Measurements from ENCODE around the gene GALNT13.
"Not testable (repeated sequence)": the region's sequence is repeated elsewhere in the genome, so short reads cannot be mapped to it uniquely, and the experiment has no call there.

GALNT13 gene

DNA sequence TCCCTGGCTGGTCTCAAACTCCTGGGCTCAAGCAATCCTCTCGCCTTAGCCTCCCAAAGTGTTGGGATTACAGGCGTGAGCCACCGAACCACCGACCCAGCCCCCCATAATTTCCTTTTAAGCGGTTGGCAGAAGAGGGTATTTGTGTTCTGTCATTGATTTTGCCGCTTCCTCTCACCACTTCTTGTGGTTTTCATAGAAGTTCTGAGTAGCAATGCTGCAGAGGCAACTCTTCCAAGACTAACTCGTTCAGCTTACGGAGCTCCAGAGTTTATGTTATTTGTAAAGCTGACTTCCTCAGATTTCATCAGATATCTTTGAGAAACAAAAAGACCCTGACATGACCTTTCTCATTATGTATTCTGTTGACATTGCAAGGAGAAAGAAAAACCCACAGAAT is 565.4 kb downstream of the GALNT13 start:
- no peak for DNase-seq

DNA sequence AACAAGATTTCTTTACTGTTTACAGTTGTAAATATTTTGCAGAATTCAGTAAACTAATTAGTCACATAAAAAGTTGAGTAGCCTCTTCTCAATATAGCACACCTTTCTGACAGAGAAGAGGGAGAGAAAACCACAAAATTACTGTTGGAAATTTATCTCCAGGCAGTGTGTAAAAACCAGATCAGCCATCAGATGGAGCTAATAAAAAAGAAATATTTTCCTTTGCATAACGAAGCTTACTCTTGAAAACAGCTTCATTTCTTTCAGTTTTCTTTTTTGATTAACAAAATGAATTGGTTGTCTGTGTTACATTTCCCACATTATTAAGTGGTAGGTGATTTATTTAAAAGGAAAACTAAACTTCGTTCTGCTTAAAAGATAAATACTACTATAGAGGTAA is 567.4 kb downstream of the GALNT13 start:
- DNase-seq: peak in 1 of 2 experiments; percentile 7

- no peak for DNase-seq
Observed at GRCh38 chr2:154443919-154444318, 572.2 kb downstream of the GALNT13 start.

- DNase-seq: no peak
Observed at GRCh38 chr2:154446324-154446723, 574.6 kb downstream of the GALNT13 start.

- DNase-seq: no peak
Observed at GRCh38 chr2:154447727-154448418, 576.2 kb downstream of the GALNT13 start.

GRCh38 chr2:154449951-154450658 is 578.4 kb downstream of the GALNT13 start:
- DNase-seq: no peak

- no peak for DNase-seq
Observed at GRCh38 chr2:154452471-154452870, 580.7 kb downstream of the GALNT13 start.

GRCh38 chr2:154452906-154453493 is 581.3 kb downstream of the GALNT13 start:
- peak in 1 of 2 experiments; percentile 59 for DNase-seq

- DNase-seq: no peak
Observed at GRCh38 chr2:154455166-154455565, 583.4 kb downstream of the GALNT13 start.

DNA sequence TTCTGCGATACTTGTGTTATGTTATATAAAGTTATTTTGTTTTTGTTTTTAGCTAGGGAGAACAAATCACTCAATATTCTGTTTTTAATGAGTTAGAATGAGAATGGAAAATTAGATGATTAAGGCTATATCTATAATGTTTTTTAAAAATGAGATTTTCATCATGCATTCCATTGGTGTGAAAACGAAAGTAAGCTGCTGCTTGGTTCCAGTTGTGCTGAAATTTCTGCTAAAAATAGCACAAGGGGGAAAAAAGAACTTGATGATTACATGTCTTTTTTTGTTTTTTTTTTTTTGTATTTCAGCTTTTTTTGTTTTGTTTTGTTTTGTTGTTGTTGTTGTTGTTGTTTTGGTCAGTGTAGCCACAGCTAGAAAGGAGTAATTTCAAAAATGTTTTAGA is 584.1 kb downstream of the GALNT13 start:
- DNase-seq: no peak

DNA sequence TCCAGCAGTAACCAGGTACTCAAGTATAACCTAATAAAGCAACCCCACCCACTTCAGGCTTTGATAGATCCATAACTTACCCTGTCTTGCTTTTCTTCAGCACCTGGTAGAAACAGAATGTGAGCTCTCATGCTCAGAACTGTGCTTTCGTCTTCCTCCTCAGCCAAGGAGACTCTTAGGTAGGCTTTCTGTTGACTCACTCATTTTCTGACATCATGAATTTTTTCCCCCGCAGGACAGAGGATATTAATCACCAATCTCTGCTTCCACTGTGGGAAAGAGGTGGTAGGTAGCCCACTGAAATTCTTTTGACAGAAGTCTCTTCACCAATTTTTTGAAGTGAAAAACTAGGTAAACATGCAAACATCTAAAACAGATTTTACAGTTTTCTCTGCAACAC is 585.6 kb downstream of the GALNT13 start:
- no peak for DNase-seq

- no peak for DNase-seq
Observed at GRCh38 chr2:154459286-154459685, 587.6 kb downstream of the GALNT13 start.

GRCh38 chr2:154462634-154463033 is 590.9 kb downstream of the GALNT13 start:
- DNase-seq: no peak

DNA sequence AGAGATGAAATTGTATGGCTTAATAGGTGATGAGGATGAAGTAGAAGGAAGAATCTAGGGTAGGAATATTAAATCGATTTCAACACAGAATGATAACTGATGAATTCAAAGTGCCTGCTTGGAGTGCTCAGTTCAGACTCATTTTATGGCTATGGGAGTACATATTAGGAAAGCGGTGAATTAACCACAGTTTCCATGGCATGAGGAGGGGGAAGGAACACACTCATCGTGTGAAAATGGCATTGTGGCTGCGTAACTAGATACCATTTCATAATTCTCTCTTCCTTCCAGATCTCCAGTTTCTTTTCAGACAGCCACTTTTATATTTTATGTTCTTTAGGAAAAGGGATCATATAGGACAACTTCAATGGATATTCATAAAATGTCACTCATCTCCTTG is 594.5 kb downstream of the GALNT13 start:
- DNase-seq: no peak

DNA sequence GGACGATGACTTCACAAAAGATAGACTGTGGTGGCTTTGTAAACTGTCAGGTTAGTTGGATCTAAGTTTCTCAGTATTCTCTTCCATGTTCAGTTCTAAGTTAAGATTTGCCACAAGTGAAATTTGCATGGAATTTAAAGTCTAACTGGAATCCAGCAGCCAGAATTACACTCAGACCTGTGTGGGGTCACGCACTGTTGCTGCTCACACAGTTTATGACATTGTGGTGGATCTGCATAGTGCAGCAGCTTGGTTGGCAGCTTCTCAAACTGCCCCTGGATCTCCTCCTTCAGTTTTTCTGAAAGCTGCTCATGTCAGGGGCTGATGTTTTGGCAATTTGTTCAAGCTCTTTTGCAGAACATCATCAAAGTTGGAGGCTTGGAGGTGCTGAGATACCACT is 598.7 kb downstream of the GALNT13 start:
- DNase-seq: no peak

DNA sequence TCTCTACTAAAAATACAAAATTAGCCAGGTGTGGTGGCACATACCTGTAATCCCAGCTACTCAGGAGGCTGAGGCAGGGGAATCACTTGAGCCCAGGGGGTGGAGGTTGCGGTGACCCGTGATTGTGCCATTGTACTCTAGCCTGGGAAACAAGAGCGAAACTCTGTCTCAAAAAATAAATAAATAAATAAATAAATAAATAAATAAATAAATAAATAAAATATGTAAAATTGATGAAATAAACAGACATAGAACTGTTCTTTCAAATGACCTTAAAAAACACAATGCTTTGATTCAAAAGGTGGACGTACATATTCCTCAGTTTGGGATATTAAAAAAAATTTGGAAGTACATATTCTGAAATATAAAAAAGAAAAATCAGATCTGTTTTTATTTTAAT is 599.8 kb downstream of the GALNT13 start:
- not testable (repeated sequence) for DNase-seq

DNA sequence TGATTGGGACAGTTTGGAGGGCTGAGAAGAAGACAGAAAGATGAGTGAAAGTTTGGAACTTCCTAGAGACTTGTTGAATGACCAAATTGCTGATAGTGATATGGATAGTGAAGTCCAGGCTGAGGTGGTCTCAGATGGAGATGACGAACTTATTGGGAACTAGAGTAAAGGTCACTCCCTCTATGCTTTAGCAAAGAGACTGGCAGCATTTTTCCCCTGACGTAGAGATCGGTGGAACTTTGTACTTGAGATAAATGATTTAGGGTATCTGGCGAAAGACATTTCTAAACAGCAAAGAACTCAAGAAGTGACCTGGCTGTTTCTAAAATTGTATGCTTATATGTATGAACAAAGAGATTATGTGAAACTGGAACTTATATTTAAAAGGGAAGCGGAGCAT is 605.6 kb downstream of the GALNT13 start:
- no peak for DNase-seq

- DNase-seq: no peak
Observed at GRCh38 chr2:154480521-154480920, 608.8 kb downstream of the GALNT13 start.

DNA sequence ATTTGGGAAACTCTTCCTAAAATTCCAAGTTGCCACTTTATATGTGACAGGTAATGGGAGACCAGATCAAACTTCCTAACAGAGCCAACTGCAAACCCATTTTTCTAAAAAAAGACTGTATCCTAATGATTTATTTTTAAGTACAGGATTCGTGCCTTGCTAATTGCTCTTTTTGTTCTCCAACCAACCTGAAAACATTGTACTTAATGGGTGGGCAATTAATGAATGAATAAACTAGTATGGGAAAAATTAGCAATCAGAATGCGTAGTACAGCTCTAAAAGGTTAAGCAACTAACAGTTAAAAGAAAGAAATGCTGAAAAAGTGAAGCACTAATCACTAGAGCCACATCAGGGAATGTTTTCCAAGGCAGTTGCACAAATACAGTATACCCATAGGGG is 609.6 kb downstream of the GALNT13 start:
- DNase-seq: no peak

DNA sequence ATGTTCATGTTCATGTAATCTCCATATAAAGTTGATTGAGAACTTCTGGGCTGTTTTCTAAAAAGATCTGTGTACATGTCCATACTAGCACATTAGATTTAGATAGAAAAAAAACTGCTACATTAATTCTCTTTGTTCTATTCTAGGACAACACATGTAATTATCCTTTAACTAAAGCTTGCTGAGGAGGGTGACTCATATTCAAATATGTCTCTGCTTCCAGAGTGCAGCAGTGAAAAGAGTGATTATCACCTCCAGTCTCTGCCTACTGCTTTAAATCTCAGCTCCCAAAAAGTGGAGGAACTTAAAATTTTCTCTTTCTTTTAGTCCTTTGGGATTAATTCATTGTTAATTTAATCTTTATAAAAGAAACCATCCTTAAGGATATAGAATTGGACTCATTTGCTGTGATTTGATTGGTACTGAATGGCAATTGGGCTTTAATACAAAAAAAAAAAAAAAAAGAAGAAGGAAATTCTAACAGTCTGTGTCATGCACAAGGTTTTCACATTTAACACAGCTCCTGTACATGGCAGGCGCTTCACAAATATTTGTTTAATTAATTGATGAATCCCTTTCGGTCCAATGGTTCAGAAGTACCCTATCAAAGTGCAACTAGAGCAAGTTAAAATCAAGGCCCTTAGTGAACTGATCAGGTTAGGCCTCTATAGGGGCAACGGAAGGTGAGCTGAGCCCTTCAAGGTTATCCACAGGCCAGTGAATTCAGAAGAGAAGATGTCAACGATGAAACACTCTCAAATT is 612.8 kb downstream of the GALNT13 start:
- no peak for DNase-seq

GRCh38 chr2:154488801-154489200 is 617.1 kb downstream of the GALNT13 start:
- DNase-seq: no peak

DNA sequence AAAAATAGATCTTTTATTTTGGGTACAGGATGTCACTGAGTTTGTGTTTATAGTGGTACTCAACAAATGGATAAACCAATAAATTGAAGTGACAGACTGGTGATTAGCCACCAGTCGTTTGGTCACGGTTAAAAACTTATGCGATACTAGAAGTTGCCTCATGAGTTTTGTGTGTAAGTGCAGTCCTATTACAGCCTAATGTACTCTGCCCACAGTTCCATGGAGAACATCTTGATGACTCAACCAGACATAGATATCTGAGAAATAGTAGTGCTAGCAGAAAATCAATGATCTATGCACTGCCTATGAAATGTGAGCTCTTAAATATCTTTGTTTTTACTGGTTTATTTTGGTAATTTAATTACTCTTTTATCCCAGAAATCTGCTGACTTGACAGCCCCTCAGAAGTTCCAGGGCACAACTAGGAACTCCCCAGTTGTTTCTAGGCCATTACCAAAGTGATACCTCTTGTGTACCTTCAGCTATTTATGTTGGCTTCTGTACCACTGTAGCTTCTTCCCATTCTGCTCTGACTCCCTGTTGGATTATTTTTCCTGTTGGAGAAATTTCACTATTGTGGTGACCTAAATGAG is 617.6 kb downstream of the GALNT13 start:
- DNase-seq: no peak

- DNase-seq: no peak
Observed at GRCh38 chr2:154490530-154490929, 618.8 kb downstream of the GALNT13 start.
